CD4-positive, alpha-beta T cell treated with Interleukin-10 for 1 hour (primary cell): ENCODE data around the gene CCRL2.
"Not testable (repeated sequence)": the region's sequence is repeated elsewhere in the genome, so short reads cannot be mapped to it uniquely, and the experiment has no call there.

ENCODE experiments used
- DNase-seq: peaks from one replicate; pipeline ENCODE4 v3.0.0-alpha.2; 2020

Gene CCRL2

DNA sequence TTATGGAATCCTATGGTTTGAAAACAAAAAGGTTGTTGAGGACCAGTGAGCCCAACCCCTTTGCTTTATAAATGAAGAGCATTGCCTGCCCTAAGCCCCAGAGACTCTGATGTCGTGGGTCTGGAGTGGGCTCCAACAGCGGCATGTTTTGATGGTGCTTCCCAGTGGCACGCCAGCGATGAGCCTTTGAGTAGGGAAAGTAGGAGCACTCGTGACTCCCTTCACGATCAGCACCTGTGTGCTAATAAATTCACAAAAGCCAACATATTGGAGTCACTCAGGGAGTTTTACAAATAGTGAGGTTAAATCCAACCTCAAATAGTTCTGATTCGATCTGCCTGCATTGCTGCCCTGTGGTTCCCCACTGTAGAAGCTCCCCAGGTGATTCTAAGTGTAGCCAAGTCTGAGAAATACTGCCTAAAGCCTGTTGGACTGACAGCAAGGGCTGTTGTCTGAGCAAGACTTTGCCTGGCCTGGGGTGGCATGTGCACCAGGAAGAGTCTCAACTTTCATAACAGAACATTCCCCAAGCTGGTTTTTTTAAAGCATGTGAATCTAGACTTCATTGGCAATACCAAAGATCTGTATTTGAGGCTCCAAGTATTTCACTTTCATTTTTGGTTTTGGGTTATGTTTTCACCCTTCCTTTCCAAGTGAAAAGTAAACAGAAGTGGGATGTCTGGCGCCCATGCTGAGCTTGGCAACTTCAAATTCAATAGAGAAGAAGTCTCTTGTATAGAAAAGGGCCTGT lies 26.4 kb upstream of the CCRL2 start:
- no peak for DNase-seq

DNA sequence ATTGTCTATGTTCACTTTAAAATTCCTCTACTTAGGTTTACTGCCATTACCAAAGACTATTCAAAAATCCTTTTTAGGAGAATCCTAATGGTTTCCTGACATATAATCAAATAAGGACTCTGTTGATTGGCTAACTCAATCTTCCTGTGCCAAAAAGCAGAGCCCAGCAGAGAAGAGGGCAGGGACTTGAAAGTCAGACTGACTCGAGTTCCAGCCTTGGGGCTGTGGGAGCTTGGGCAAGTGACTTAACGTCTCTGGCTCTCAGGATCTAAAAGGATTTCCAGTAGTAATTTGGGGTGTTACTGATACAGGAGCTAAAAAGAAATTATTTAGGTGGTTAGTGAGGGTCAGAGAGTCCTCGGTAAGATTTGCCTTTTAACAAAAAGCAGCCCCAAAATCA lies 25.4 kb upstream of the CCRL2 start:
- no peak for DNase-seq

DNA sequence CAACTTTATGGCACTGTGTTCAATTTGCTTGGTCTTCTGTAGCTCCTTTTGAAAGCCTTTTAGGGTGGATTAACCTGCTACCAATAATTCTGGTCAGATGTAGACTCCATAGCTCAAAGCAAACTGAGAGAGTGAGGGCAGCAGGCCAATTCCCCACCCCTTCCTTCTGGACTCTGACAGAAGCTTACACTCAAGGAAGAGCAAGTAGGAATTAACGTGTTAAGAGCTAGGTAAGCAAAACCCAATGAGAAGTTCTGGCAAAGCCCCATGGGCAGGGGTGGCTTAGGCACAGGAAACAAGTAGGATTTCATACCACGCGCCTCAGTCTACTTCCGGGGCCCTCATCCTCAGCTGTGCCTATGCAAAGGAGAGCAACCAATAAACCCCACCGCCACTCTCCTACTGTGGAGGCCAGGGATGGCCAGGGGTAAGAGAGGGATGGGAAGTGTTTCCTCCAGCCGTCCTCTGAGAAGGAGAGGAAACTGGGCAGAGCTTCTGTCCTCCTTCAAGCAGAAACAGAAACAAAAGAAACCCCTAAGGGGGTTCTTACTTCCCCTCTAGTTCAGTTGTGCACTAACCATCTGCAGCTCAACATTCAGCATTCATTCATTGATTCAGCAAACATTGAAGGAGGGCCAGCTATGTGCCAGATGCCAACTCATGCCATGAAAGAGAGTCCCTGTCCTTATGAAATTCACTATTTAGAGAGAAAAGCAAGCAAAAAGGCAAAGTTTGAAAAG lies 23.7 kb upstream of the CCRL2 start:
- DNase-seq = no peak

DNA sequence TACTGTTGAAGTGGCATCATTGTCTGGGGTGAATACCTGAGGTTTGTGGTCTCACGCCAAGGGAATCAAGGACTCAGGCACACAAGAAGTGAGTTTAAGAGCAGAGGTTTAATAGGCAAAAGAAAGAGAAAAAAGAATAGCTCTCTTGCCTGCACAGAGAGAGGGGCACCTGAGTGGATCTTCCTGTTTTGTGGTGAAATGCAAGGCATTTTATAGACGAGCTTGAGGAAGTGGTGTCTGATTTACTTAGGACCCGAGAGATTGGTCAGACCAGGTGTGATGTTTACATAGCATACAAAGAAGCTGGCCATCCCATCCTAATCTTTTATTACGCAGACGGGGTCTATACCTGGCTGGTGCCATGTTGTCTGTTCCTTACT lies 23.1 kb upstream of the CCRL2 start:
- no peak for DNase-seq

DNA sequence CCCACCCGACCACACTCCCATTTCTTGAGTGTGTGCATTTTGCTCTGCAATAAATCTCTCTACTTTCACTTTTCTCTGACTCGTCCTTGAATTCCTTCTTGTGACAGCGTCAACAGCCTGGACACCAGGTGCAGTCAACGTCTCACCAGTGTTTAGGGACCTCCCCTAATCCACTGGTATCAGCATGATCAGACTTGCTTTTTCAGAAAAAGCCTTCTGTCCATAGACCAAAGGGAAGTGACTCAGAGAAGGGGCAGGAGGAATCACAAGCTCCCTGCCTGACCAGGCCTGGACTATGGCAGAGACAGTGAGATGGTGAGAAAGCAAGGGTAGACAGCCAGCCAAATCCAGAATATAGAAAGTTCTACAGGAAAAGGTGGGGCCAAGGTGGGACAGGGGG lies 20.9 kb upstream of the CCRL2 start:
- no peak for DNase-seq

DNA sequence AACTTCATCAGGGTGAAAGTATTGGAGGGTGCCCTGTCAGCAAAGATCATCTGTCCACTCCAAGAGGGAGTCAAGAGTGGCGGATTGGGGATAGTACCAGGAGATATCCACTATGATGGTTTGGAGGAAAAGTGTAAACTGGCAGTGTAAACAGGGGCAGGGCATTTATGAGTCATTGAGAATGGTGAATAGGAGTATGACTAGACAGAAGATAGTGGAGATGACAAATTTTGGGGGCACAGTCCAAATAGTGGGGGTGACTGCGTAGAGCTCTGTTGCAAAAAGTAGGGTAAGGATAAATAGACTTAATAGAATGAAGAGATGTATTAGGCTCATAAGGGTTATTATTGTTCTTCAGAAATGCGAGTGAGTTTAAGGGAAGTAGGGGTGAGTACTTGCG lies 18.2 kb upstream of the CCRL2 start:
- not testable (repeated sequence) for DNase-seq

DNA sequence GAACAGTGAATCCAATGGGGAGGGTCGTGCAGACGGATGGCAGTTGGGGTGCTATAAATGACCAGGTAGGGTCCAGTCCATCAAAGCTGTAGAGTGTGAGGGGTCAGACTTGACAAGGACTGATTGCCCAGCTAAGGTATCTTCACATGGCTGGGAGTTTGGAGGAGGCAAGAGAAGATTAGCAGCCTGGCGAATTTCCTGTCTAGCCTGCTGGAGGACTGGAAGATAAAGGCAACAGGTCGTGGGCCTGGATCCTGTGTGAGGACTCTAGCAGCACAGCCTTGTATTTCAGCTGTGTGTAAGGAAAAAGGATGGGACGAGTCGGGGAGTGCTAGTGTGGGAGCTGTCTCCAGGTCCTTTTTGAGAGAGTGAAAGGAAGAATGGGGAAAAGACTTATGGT lies 17.8 kb upstream of the CCRL2 start:
- DNase-seq = no peak

DNA sequence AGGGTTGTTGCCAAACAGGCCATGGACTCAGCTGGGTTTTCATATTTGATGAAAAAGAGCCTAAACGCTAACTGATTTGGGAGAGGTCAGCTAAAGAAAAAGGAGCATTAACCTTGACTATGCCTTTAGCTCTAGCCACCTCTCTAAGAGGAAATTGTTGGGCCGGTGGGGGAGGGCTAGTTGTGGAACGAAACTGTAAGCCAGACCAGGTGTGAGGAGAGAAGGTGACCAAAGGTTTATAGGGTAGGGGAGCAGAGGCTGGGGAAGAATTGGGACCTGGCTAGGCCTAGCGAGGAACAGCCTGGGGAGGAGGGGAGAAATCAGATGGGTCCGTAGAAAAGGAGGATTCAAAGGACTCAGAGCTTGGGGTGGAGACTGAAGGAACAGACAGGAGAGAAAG lies 15.5 kb upstream of the CCRL2 start:
- DNase-seq = not testable (repeated sequence)

DNA sequence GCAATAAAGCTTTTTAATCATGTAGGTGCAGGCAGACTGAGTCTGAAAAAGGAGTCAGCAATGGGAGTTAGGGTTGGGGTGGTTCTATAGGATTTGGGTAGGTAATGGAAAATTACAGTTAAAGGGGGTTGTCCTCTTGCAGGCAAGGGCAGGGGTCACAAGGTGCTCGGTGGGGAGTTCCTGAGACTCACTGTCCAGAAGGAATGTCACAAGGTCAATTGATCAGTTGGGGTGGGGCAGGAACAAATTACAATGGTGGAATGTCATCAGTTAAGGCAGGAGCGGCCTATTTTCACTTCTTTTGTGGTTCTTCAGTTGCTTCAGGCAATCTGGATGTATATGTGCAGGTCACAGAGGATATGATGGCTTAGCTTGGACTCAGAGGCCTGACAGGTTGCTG lies 14.0 kb upstream of the CCRL2 start:
- no peak for DNase-seq

DNA sequence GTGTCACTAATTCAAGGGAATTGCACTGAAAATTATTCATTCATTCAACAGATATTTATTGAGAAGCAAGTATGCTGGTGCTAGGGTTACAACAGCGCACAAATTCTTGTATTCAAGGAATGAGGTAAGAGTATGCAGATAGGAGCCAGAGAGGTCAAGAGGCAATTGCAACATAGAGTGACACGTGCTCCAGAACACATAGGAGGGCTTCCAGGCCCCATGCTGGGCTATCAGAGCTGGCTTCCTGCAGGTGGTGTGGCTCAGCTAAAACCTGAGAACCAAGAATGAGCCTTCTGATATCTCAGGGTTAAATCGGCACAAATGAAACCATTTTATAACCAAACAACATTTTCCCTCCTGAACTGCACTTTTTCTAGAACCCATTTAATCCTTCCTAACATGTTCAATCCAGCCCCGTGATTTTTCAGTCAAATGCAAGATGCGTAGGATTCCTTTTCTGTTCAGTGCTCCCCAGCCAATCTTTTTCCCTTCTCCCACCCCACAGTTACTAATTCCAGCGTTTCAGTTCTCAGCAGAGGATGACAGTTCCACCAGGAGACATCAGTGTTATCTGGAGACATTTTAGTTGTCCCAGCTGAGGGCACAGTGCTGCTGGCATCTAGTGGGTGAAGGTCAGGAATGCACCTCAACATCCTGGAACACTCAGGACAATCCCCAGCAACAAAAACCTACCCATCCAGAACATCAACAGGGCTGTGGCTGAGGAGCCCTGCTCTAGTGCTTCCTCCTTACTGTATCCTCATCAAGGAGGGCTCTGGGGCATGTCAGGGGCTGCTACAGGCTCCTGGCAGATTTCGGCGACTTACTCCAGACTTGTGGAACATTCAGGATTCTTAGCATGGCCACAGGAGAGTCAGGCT lies 13.3 kb upstream of the CCRL2 start:
- DNase-seq = no peak

DNA sequence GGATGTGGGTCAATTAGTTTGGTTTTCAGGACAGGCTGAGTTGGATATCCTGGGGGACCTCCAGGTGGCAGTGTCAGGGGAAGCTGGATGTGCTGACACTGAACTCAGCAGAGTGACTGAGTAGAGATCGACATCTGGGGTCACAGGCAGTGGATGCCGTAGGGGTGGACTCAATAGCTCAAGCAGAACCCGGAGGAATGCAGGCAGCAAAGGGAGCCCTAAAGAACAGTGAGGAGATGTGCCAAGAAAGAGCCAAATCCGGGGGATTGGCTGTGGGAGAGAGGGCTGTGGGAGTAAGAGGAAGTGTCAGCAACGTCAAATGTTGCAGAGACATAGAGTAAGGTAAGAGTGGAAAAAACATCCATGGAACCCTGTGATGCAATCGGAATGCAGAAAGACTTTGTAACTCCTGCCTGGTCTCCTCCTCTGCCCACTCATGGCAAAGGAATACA lies 11.8 kb upstream of the CCRL2 start:
- DNase-seq = no peak

DNA sequence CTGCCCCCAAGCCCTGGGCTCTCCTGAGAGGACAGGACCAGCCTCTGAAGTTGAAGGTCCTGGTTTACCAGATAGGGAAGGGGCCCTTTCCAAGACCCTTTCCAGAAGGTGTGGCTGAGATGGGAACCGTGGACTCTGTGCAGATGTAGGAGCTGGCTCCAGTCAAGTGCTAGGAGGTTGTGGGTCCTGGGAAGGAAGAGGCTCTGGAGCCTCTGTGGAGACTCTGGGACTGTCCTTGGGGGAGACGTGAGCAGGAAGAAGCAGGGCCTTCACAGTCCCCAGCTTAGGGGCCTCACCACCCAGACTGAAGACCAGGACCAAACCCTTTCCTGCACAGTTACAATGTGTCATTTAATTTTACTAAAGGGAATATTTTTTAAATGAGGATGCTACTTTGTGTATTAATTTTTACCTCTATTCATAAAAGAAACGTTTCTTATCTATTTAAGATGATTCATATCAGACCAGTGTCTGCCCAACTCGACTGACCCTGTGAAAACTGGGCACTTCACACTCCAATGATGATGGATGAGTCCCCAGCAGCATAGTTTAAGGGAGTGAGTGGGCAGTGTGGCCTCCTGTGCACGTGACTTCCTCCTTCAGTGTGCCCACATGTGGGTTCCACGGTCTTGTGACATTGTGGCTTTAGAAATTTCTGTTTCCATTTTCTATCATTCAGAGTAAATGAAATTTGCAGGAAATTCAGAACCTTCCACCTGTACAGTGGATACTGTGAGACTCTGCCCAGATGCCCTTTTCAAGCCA lies 11.1 kb upstream of the CCRL2 start:
- DNase-seq = no peak

DNA sequence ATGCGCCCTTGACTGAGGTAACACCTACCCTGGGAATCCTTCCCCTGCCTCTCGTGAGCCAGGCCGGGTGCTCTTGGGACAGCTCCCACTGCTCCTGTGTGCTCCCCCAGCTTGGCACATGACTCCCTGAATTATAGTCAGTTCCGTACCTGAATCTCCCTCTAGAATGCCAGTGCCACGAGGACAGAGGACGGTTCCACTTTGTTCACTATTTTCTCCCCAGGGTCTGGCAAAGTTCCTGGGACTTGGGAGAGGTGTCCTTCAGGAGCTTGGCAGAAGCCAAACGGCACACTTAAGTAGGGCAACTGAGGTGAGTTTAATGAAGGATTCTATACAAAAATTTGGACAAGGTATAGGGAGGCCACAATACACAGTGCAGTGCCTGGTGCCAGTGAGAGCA lies 9.9 kb upstream of the CCRL2 start:
- no peak for DNase-seq

DNA sequence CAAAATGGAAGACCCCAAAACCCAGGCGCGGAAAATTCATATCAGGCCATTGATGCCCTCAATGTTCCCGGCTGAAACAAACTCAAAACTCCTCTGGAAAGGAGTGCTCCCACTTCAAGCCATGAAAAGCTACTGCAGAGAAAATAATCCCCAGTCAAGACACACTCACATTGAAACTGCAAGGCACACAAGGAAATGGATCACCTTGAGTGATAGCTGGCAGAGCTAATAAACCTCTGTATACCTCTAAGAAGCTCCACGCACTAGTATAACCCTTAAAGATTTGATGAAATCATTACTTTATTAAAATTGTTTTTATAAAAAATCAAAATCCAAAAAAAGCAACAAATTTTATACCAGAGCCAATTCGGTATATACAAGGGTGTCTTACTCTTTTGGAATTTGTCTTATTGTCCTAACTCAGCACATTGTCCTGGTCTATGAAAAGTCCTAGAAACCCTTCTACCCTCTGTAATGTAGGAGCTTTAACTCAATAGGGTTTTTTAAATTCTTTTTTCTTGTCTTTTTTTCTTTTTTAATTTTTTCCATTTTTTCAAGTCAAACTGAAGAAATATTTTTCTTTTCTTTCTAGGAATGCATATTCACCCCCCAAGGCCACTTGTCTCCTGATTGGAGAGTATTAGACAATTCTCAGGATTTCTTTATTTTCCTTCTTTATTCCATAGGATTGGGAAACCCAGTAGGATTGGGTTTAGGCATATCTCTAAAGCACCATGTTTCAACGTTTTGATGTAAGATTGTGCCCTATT lies 8.7 kb upstream of the CCRL2 start:
- no peak for DNase-seq

DNA sequence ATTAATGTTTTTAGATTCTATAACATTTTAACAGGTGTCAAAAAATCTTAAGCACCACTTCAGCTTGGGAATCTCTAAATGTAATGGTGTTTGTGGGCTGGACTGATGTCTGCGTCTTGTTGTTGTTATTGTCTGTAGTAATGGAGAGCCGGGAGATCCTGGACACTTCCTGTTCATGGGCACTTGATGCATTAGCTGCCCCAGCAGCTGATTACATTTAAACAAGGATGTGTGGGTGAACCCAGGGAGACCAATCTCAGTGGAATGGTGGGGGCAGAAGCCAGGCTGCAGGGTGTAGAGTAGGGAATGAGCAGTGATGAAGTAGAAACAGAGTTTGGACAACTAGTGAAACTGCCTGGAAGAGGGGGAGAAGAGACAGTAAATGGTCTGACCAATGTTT lies 8.0 kb upstream of the CCRL2 start:
- no peak for DNase-seq

DNA sequence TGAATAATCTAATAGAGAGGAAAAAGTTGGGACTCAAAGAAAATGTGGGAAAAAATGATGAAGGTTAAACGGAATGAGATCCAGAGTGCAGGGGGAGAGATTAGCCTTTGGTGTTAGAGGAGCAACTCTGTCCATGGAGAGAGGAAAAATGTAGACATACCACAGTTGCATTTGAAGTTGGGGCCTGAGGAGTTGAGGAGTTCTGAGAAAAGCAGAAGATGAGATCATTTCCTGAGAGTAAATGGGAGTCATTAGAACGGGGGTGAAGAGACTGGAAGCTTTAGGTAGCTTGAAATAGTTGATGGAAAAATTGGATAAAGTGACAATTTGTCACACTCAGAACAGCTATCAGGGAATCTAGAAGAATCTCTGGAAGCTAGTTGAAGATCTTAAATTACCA lies 7.5 kb upstream of the CCRL2 start:
- no peak for DNase-seq

DNA sequence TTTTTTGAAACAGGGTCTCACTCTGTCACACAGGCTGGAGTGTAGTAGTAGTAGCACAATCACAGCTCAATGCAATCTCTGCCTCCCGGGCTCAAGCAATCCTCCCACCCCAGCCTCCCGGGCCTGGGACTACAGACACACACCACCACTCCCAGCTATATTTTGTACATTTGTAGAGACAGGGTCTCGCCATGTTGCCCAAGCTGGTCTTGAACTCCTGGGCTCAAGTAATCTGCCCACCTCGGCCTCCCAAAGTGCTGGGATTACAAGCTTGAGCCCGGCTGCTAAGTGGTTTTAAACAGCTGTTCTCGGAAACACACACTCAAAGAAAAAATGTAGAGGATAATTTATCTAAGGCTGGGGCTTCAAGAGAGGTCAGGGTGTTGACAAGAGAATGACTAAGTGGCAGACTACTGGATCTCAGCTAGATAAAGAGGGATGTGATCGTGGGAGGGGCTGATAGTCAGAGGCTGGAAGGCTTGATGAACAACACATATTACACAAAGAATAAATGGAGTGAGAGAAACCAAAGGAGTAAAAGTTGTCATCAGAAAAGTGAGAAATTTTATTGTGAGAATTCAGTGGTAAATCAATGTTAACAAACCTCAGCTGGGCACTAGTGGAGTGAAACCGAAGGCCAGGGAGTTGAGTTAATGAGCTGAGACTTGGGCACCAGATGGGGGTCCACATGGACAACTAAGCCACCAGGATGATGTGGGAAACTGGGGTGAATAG lies 6.9 kb upstream of the CCRL2 start:
- DNase-seq = no peak

DNA sequence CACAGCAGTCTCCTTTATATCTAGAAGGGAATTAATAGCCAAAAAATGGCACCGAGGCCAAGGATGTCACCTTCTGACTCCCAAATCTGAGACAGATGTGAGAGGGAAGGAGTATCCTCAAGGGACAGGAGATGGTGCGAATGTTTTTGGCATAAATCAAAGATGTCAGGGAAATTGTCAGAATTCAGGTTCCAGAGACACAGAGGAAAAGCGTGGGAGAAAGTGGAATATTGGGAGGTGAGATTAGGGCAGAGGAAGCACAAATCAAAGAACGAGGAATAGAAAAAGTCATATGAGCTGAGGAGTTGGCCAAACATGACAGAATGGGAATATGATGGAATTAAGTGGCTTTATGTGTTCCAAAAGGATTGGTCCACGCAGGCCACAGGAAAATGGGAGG lies 6.2 kb upstream of the CCRL2 start:
- DNase-seq = no peak

DNA sequence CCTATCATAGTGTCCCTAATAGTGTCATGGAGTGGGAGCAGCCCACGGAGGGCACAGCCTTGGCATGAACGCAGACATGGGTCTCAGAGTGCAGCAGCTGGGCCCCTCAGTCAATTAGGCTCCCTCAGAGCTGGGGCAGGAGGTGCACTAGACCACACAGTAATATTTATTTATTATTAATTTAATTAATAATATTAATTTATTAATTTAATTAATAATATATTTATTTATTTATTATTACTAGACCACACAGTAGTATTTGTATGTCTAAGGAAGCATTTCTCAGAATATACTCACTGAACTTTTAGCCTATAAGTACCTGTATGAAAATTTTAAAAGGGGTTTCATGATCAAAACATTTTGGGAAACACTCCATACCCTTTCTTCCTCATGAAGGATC lies 5.5 kb upstream of the CCRL2 start:
- DNase-seq = no peak

DNA sequence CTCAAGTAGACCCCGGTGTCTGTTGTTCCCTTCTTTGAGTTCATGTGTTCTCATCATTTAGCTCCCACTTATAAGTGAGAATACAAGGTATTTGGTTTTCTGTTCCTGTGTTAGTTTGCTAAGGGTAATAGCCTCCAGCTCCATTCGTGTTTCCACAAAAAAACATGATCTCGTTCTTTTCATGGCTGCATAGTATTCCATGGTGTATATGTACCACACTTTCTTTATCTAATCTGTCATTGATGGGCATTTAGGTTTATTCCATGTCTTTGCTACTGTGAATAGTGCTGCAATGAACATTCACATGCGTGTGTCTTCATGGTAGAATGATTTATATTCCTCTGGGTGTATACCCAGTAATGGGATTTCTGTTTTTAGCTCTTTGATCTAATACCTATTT lies 4.2 kb upstream of the CCRL2 start:
- not testable (repeated sequence) for DNase-seq

DNA sequence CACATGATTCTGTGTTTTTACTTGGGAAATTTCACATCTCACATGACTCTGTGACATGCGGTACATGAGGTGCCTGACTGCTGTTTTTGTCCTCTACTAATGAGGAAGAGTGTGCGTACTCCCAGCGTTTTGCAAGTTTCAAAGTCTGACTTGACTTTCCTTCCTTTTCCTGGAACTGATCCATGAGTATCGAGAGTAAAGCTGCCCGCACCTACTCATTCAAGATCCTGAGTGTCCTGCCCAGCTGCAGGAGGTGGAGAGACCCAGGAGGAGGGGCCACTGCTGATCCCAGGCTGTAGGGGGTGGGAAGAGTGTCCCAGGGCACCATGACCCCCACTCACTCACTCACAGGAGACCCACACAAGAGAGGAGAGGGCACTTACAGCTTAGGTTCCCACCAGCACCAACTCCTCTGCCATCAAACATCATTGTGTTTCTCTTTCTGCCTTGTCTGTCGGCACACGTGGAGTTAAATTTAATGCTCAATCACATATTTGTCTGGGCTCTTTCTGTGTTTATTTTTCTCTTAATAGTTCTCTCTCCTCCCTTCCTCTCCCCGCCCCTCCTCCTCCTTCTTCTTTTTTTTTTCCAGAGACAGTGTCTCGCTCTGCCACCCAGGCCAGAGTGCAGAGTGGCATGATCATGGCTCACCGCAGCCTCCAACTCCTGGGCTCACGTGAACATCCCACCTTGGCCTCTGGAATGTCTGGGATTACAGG lies 1.6 kb upstream of the CCRL2 start:
- DNase-seq = no peak
